Right lobe of liver (tissue), 6 donors: ENCODE data around the gene RAB4A. TPM values are rescaled to one million over a fixed set of nuclear protein-coding genes. Genes with fewer than 3 reads are reported as not detected.

Experiments
- ATAC-seq, 4 donors: fragments of 200-7000 bp; cut with Tn5 transposase; one replicate each; pipeline ENCODE4 v1.9.1; 2020; ENCODE audit warnings: mild to moderate bottlenecking in 4 of 4, moderate library complexity in 4 of 4
- DNase-seq, 3 donors: peaks; one replicate each; pipeline ENCODE4 v3.0.0-alpha.2; 2020
- H3K27ac ChIP-seq, 3 donors: fragments of 200-600 bp; one replicate each; pipeline ENCODE4 v1.8.0; 2022
- H3K27me3 ChIP-seq, 2 donors: fragments of 200-600 bp; one replicate each; pipeline ENCODE4 v1.8.0; 2022
- H3K36me3 ChIP-seq, 4 donors: fragments of 200-600 bp; sonication (generic) in 1 of 4; one replicate each; pipeline versions ENCODE4 v1.5.1 to v1.8.0; 2017 to 2022; ENCODE audit warnings: control low read depth in 1 of 4
- H3K4me1 ChIP-seq, 4 donors: fragments of 200-600 bp; sonication (generic) in 1 of 4; one replicate each; pipeline versions ENCODE4 v1.5.1 to v1.8.0; 2017 to 2022; ENCODE audit warnings: control low read depth in 1 of 4
- H3K4me3 ChIP-seq, 3 donors: fragments of 200-600 bp; one replicate each; pipeline ENCODE4 v1.8.0; 2022
- H3K9me3 ChIP-seq, 4 donors: fragments of 200-600 bp; sonication (generic) in 1 of 4; one replicate each; pipeline versions ENCODE4 v1.5.1 to v1.8.0; 2017 to 2022; ENCODE audit warnings: control low read depth in 1 of 4
- POLR2A ChIP-seq: fragments of 450-650 bp; IDR thresholded peaks from one replicate; pipeline ENCODE4 v1.6.1; 2017; ENCODE audit warnings: antibody characterized with exemption, mild to moderate bottlenecking
- WGBS: methylation state at CpG from one replicate; pipeline ENCODE4 v1.1.6; 2018; ENCODE audit warnings: low coverage, low lambda C conversion rate; ENCODE audit not compliant: insufficient coverage; ENCODE audit errors: missing lambda C conversion rate; 5-methylcytosine and 5-hydroxymethylcytosine counted together
- intact Hi-C, 2 donors: fragments of 100-400 bp; cut with DNase I; formaldehyde crosslinking; loops; one replicate each; pipeline versions ENCODE4 v1.11.2 to v1.14.1; 2022
- total RNA-seq, 6 experiments: library from RNA; depleted of rRNA in 2 of 6; stranded (reverse); fragments of >200 nt in 2 of 6; fragmentation: NEBNext Ultra II Directional in 3 of 6; extraction: Animal tissue kit (Norgen Biotek cat#: 25700) in 3 of 6; gene quantifications; one replicate each; pipeline versions ENCODE4 v1.1.0 to v1.2.4, GENCODE V29; 2016 to 2023
- TF ChIP-seq, protein P1 (sequence below), 4 donors: fragments of 200-600 bp in 3 of 4; fragments of 450-650 bp in 1 of 4; IDR thresholded peaks; one replicate each; pipeline versions ENCODE4 v1.5.1 to v1.8.0; 2016 to 2022; ENCODE audit warnings: antibody characterized with exemption in 4 of 4, mild to moderate bottlenecking in 2 of 4
- donor health status: DM: no; HTN: yes; CAD: no.
- donor health status: DM: no; HTN: no; CAD: no.
- donor health status: DM: no; HTN: no; CAD: no.
- donor health status: DM: no; HTN: yes; CAD: no.
- donor health status: DM: no; HTN: yes; CAD: no.

Gene RAB4A
- total RNA-seq, 6 experiments from 2014 or later: 23.3 to 66.4 (median 50.0) TPM

GRCh38 chr1:229334716-229335115, 63.8 kb downstream of the RAB4A start:
- no peak for ATAC-seq
- Histone ChIP-seq H3K4me3 (no peak overlapping the region), H3K27me3 (no peaks in the 10 kb centered on the region), H3K4me1 (no peaks in the 10 kb centered on the region), H3K36me3 (no peaks in the 10 kb centered on the region), H3K9me3 (no peaks in the 10 kb centered on the region), H3K27ac (no peak overlapping the region)
- TF ChIP-seq POLR2A: no peak
- TF ChIP-seq, protein P1, sequence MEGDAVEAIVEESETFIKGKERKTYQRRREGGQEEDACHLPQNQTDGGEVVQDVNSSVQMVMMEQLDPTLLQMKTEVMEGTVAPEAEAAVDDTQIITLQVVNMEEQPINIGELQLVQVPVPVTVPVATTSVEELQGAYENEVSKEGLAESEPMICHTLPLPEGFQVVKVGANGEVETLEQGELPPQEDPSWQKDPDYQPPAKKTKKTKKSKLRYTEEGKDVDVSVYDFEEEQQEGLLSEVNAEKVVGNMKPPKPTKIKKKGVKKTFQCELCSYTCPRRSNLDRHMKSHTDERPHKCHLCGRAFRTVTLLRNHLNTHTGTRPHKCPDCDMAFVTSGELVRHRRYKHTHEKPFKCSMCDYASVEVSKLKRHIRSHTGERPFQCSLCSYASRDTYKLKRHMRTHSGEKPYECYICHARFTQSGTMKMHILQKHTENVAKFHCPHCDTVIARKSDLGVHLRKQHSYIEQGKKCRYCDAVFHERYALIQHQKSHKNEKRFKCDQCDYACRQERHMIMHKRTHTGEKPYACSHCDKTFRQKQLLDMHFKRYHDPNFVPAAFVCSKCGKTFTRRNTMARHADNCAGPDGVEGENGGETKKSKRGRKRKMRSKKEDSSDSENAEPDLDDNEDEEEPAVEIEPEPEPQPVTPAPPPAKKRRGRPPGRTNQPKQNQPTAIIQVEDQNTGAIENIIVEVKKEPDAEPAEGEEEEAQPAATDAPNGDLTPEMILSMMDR (IDR thresholded peaks at IDR 0.05): no peak
- intact Hi-C loops: no loop called here
- 88% methylated on average over 2 of the region's 2 CpGs for WGBS
- no peak for DNase-seq

DNA sequence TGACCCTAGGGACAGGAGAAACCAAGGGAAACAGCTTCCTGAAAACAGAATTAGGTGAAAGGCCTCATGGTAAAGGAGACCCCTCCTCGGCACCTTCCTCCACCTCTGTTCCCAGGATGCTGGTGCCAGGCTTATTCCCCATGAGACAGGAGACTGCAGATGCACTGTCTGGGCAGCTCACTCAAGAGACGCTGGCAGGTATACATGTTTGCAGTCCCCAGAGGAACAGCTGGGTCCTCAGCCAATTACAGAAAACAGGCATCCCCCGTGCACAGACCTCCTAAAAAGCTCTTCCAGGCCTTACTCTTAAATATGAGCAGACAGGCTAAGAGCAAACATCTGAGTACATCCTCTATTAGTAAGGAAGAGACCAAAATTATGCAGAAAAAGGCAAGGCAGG, 65.4 kb downstream of the RAB4A start:
- Histone ChIP-seq H3K27ac (no peak overlapping the region), H3K4me1 (peaks cover 0 to 1% (median 0%) of the 10 kb centered on the region in 4 donors), H3K36me3 (no peaks in the 10 kb centered on the region), H3K9me3 (no peaks in the 10 kb centered on the region), H3K27me3 (no peaks in the 10 kb centered on the region), H3K4me3 (no peak overlapping the region)
- intact Hi-C loops: no loop called here
- DNase-seq (no peak), ATAC-seq (no peak)
- 100% methylated on average over 1 of the region's 3 CpGs for WGBS
- TF ChIP-seq, protein P1 (IDR thresholded peaks at IDR 0.05): no peak

DNA sequence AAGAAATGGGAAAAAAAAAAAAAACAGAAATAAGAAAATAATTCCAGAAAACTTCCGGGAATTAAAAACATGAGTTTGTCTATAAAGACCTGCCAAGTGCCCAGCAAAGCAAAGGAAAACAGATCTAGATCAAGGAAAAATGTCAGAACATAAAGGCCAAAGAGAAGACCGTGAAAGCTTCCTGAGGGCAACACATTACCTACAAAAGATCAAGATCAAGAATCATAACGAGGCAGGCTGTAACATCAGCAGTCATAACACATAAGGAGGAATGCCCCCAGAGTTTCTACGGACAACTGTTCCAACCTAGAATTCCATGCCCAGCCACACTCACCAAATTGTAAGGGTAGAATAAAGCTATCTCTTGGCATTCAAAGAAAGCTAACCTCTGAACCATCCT, 68.2 kb downstream of the RAB4A start:
- Histone ChIP-seq H3K9me3 (no peaks in the 10 kb centered on the region), H3K27me3 (no peaks in the 10 kb centered on the region), H3K36me3 (no peaks in the 10 kb centered on the region), H3K27ac (no peak overlapping the region), H3K4me3 (no peak overlapping the region), H3K4me1 (peaks cover 0 to 7% (median 0%) of the 10 kb centered on the region in 4 donors)
- WGBS: 96% methylated on average over 4 of the region's 4 CpGs
- no peak for TF ChIP-seq POLR2A
- TF ChIP-seq, protein P1 (IDR thresholded peaks at IDR 0.05): no peak
- intact Hi-C loops: no loop called here
- no peak for DNase-seq
- no peak for ATAC-seq

DNA sequence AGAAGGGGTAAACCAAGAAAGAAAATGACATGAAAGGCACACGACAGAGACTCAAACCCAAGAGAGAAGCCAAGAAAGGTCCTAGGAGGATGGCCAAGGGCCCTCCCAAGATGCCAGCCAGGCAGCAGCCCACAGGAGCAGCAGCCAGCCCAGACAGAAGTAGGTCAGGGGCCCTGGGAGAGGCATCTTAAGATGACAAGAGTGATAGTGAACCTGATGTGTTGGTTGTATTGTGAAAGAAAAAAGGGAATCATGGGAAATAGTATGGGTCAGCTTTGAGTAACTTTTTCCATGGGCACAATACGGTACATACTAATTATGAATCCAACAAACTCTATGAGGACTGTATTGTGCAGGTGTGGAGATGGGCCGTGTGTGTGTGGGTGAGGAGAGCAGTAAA, 68.6 kb downstream of the RAB4A start:
- TF ChIP-seq POLR2A: no peak
- TF ChIP-seq, protein P1 (IDR thresholded peaks at IDR 0.05): no peak
- Histone ChIP-seq H3K9me3 (no peaks in the 10 kb centered on the region), H3K4me1 (peaks cover 0 to 7% (median 0%) of the 10 kb centered on the region in 4 donors), H3K4me3 (no peak overlapping the region), H3K27me3 (no peaks in the 10 kb centered on the region), H3K27ac (no peak overlapping the region), H3K36me3 (no peaks in the 10 kb centered on the region)
- ATAC-seq: no peak
- intact Hi-C loops: no loop called here
- DNase-seq: no peak
- 85% methylated on average over 3 of the region's 3 CpGs for WGBS

DNA sequence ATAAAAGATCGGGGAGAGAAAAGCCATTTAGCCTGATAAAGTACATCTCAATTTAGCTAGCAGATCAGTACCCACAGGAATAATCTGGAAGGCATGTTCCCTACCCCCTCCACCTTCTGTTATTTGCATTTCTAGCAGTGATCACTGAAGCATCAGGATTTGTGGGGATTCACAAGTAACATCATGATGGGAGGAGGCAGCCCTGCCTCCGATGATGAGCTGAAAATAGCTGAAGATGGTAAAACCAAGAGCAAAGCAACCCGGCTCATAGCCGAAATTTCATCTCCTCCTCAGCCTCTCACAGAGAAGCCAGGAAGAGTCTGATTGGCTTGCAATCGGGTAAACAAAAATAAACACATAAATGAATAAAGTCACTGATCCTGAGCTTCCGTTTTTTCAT, 69.6 kb downstream of the RAB4A start:
- intact Hi-C loops: no loop called here
- WGBS: 92% methylated on average over 6 of the region's 6 CpGs
- DNase-seq (no peak), ATAC-seq (no peak)
- Histone ChIP-seq H3K27me3 (no peaks in the 10 kb centered on the region), H3K36me3 (no peaks in the 10 kb centered on the region), H3K9me3 (no peaks in the 10 kb centered on the region), H3K27ac (no peak overlapping the region), H3K4me3 (no peak overlapping the region), H3K4me1 (peaks cover 0 to 7% (median 0%) of the 10 kb centered on the region in 4 donors)
- TF ChIP-seq, protein P1 (IDR thresholded peaks at IDR 0.05): no peak
- TF ChIP-seq POLR2A: no peak
